ENCODE results near the gene NLGN1. TPM values are rescaled to one million over a fixed set of nuclear protein-coding genes. Genes with fewer than 3 reads are reported as not detected.

NLGN1 gene
- total RNA-seq, 3 donors from 2014 or later: 0.43 to 14.3 (median 2.0) TPM

DNA sequence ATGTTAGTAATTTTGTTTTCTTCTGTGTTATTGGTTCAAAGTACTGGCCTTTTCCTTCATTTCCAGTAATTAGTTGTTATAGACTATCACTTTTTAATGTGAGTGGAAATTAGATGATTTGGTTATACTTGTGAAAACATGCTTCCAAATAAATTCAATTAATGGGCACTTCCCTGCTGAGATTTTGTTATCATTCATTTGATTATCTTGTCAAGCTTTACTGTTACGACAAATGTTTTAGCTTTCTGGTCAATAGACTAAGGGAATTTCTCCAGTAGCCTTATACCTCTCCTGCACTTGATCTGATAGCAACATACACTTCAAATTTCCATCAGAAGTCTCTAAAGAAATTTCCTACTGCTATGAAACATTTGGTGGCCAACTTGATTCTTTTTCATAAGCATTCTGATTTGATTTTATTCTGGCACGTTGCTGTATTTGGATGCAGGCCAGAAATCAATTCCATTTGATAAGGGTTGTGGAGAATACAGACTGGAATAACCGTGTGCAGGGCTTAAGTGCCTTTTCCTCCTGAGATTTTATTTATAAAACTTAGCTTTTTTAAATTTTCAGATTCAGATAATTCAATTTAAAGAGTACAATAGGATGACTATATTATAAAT, 887.8 kb downstream of the NLGN1 start:
- TF ChIP-seq, protein P1, sequence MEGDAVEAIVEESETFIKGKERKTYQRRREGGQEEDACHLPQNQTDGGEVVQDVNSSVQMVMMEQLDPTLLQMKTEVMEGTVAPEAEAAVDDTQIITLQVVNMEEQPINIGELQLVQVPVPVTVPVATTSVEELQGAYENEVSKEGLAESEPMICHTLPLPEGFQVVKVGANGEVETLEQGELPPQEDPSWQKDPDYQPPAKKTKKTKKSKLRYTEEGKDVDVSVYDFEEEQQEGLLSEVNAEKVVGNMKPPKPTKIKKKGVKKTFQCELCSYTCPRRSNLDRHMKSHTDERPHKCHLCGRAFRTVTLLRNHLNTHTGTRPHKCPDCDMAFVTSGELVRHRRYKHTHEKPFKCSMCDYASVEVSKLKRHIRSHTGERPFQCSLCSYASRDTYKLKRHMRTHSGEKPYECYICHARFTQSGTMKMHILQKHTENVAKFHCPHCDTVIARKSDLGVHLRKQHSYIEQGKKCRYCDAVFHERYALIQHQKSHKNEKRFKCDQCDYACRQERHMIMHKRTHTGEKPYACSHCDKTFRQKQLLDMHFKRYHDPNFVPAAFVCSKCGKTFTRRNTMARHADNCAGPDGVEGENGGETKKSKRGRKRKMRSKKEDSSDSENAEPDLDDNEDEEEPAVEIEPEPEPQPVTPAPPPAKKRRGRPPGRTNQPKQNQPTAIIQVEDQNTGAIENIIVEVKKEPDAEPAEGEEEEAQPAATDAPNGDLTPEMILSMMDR (IDR thresholded peaks at IDR 0.05): no peak
- Histone ChIP-seq H3K9me3 (no peaks in the 10 kb centered on the region), H3K4me1 (ENCODE audit: low read depth) (no peaks in the 10 kb centered on the region), H3K36me3 (ENCODE audit: low read depth) (no peaks in the 10 kb centered on the region), H3K4me3 (no peak overlapping the region)
- ATAC-seq: no peak
- intact Hi-C loops (cut with DNase I, micrococcal nuclease): no loop called here
- no peak for DNase-seq

DNA sequence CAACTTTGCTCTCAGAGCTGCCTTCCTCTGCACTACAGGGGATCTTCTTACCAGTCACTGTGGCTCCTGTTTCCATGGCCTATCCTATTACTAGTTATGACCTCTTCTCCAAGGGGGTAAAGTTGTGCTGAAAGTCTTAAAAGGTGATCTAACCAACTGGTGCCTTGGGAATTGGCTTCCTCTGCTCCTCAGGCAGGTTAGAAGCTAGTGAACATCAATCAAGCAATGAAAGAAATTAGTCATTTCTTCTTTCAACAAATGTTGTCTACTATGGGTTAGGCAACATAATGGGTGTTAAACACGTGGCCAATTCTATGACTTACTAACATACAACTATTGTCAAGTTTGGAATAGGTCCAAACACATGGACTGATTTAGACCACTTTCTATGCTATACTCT, 890.2 kb downstream of the NLGN1 start:
- intact Hi-C loops (cut with DNase I, micrococcal nuclease): no loop called here
- Histone ChIP-seq H3K4me3 (no peak overlapping the region), H3K4me1 (ENCODE audit: low read depth) (no peaks in the 10 kb centered on the region), H3K36me3 (ENCODE audit: low read depth) (no peaks in the 10 kb centered on the region), H3K9me3 (no peaks in the 10 kb centered on the region)
- TF ChIP-seq, protein P1 (IDR thresholded peaks at IDR 0.05): no peak
- DNase-seq (no peak), ATAC-seq (no peak)

DNA sequence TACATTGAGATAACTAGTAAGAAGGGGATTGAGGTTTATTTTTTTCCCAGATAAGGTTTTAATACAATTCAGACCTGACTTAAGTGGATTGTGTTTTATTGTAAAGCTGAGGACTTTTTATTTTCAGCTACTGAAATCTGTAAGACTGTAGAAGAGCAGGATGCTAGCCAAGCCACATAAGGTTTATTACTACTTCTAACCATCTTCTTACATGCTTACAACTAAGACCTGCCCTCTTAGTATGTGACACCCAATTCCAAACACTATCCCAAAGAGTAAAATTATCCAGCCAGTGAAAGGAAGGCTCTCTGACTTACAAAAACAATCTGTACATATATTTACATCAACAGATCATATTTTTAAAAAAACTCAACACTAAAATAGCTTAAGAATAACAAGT, 897.1 kb downstream of the NLGN1 start:
- DNase-seq (no peak), ATAC-seq (no peak)
- Histone ChIP-seq H3K4me3 (no peak overlapping the region), H3K9me3 (no peaks in the 10 kb centered on the region), H3K4me1 (ENCODE audit: low read depth) (no peaks in the 10 kb centered on the region), H3K36me3 (ENCODE audit: low read depth) (no peaks in the 10 kb centered on the region)
- TF ChIP-seq, protein P1 (IDR thresholded peaks at IDR 0.05): no peak
- intact Hi-C loops (cut with DNase I, micrococcal nuclease): no loop called here

DNA sequence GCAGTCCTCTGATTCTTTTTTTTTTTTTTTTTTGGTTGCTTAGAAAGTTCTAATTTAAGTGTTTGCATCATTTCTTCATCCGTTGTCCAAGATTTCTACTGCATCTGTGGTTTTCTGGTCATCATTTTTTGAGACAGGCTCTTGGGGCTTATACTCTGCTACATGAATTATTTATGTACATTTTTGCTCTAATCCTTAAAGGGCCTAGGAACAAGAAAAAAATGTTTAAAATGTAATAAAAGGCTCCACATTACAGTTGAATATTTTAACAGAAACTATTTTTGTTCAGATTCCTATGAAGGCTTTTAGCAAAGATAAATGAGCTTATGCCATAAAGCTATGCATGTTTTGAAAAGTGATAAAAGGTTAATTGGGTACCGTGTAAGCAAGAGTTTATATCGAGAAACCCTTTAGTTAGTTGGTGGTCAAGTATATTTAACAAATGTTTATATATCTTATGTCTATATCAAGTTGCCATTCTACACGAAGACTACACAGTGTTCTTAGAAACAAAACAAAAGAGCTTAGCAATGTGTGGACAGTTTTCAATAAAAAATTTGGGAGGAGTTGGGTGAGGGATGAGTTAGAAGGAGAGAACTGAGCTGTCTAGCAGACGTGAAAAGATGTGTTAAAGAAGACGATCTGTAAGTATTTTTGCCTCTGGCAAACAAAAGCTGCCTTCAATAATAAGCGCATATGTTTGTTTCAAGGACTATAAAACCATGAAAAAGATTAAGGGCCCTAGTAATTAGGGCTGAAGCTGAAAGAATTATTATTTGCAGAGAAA, 898.0 kb downstream of the NLGN1 start:
- DNase-seq (no peak), ATAC-seq (no peak)
- no peaks in the 10 kb centered on the region for H3K9me3 ChIP-seq
- intact Hi-C loops (cut with DNase I, micrococcal nuclease): no loop called here
- no peaks in the 10 kb centered on the region for H3K4me1 ChIP-seq (ENCODE audit: low read depth)
- H3K4me3 ChIP-seq: no peak overlapping the region
- TF ChIP-seq, protein P1 (IDR thresholded peaks at IDR 0.05): no peak
- H3K36me3 ChIP-seq (ENCODE audit: low read depth): no peaks in the 10 kb centered on the region

DNA sequence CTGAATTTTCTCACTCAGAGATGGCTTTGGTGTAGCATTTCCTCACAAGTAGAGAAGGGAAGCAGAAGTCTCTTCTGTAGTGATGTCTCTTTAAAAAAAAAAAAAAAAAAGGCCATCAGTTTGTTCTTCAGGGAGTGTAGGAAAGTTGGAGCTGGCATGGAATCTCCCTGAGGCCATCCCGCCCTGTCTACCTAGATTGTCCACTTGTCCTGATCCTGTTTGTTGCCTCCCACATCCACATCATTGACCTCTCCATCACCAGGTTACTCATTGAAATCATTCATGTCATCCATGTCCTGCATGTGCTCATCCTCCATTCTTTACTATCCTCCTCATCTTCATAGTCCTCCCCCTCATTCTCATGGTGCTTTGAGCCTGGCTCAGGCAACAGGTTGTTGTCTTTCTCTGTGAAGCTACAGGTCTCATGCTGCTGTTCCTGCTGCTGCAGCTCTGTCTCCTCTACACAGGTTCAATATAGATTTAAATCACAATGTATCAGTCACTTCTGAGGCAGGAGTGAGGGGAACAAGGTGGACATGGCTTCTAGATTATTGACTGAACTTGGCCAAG, 905.3 kb downstream of the NLGN1 start:
- Histone ChIP-seq H3K4me3 (no peak overlapping the region), H3K4me1 (ENCODE audit: low read depth) (no peaks in the 10 kb centered on the region), H3K9me3 (no peaks in the 10 kb centered on the region), H3K36me3 (ENCODE audit: low read depth) (no peaks in the 10 kb centered on the region)
- intact Hi-C loops (cut with DNase I, micrococcal nuclease): no loop called here
- no peak for ATAC-seq
- DNase-seq: no peak
- TF ChIP-seq, protein P1 (IDR thresholded peaks at IDR 0.05): no peak
